Caco-2 (cell line): ENCODE results near the gene CCDC170. TPM values are rescaled to one million over a fixed set of nuclear protein-coding genes. Genes with fewer than 3 reads are reported as not detected.

Experiments used
- BruUV-seq: library from RNA; stranded (reverse); fragments of 400-500 nt; replicated peaks from 2 replicates; lab custom pipeline; 2021; lab: Mats Ljungman, UMichigan
- CTCF ChIA-PET: fragments of 300-600 bp; sonication (Branson Sonifier 250); formaldehyde crosslinking; loops from one replicate; lab custom pipeline; 2022; ENCODE audit warnings: antibody characterized with exemption; lab: Charles Lee
- POLR2A ChIA-PET: fragments of 300-600 bp; sonication (Branson Sonifier 250); formaldehyde crosslinking; loops from one replicate; lab custom pipeline; 2022; ENCODE audit warnings: antibody characterized with exemption; lab: Charles Lee
- DNase-seq, 2 experiments: peaks; one replicate each; pipeline versions ENCODE4 v3.0.0 to v3.0.0-alpha.2; 2020 to 2022
- H3K27me3 ChIP-seq: replicated peaks from 2 replicates; pipeline ENCODE4 v1.6.0; 2011; ENCODE audit warnings: low read length; ENCODE audit not compliant: control insufficient read depth, insufficient read depth
- H3K36me3 ChIP-seq: 2 replicates; pipeline ENCODE4 v1.5.1; 2011; ENCODE audit warnings: low read length; ENCODE audit not compliant: control insufficient read depth, insufficient read depth
- H3K4me1 ChIP-seq: fragments of 250-450 bp; sonication (Bioruptor Pico); 2 replicates; pipeline ENCODE4 v1.5.1; 2020; ENCODE audit warnings: mild to moderate bottlenecking
- H3K4me3 ChIP-seq: 2 replicates; pipeline ENCODE4 v1.5.1; 2011; ENCODE audit warnings: low read depth, mild to moderate bottlenecking, control low read depth, low read length
- H3K9me3 ChIP-seq: fragments of 250-450 bp; sonication (Bioruptor Pico); 2 replicates; pipeline ENCODE4 v1.5.1; 2020; ENCODE audit warnings: mild to moderate bottlenecking, moderate library complexity
- H3K27ac Mint-ChIP-seq: one replicate; pipeline ENCODE4 v1.8.0; 2022; ENCODE audit warnings: mixed read lengths; ENCODE audit not compliant: unreplicated experiment
- H3K27me3 Mint-ChIP-seq: one replicate; pipeline ENCODE4 v1.8.0; 2022; ENCODE audit warnings: mixed read lengths; ENCODE audit not compliant: insufficient read depth, unreplicated experiment
- H3K36me3 Mint-ChIP-seq: one replicate; pipeline ENCODE4 v1.8.0; 2022; ENCODE audit warnings: mild to moderate bottlenecking, mixed read lengths; ENCODE audit not compliant: insufficient read depth, unreplicated experiment
- H3K4me1 Mint-ChIP-seq: one replicate; pipeline ENCODE4 v1.8.0; 2022; ENCODE audit warnings: low read depth, mixed read lengths; ENCODE audit not compliant: unreplicated experiment
- H3K4me3 Mint-ChIP-seq: one replicate; pipeline ENCODE4 v1.8.0; 2022; ENCODE audit warnings: mild to moderate bottlenecking, moderate library complexity, mixed read lengths; ENCODE audit not compliant: unreplicated experiment
- H3K9me3 Mint-ChIP-seq: one replicate; pipeline ENCODE4 v1.8.0; 2022; ENCODE audit warnings: mixed read lengths; ENCODE audit not compliant: unreplicated experiment
- CTCF ChIP-seq, 2 experiments: fragments of 200-600 bp in 1 of 2; IDR thresholded peaks; 1 replicate in 1 of 2; 2 replicates in 1 of 2; pipeline versions ENCODE4 v1.5.1 to v1.8.0; 2011 to 2022; ENCODE audit warnings: antibody characterized with exemption in 1 of 2, control low read depth in 1 of 2, inconsistent platforms in 1 of 2, low read depth in 1 of 2, low read length in 1 of 2, mild to moderate bottlenecking in 1 of 2, moderate library complexity in 1 of 2; ENCODE audit not compliant: insufficient read depth in 1 of 2, severe bottlenecking in 1 of 2, unreplicated experiment in 1 of 2
- intact Hi-C: fragments of 100-400 bp; cut with micrococcal nuclease; formaldehyde crosslinking; loops from one replicate; pipeline ENCODE4 v1.10.0; 2022; ENCODE audit not compliant: unreplicated experiment
- total RNA-seq: library from RNA; stranded (reverse); gene quantifications from 2 replicates; pipeline ENCODE4 v1.2.3, GENCODE V29; 2022

CCDC170 gene
- total RNA-seq, 1 experiment from 2014 or later, result 6.8 TPM

DNA sequence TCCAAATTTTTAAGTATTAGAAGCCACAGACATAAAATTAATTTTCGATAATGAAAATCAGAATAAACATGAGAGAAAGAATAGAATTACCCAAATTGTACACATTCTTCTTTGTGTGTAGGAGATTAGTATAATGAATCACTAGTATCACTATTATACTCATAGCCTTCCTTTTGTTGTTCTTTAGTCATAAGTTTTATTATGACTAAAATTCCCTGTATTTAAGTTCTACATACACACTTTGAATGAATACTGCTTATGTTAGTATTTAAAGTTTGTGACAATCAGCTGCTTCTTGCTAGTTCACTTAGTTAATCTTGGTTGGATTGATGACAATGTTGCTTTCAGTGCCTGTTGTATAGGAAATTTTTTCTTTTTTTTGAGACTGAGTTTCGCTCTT lies 72.7 kb downstream of the CCDC170 start:
- intact Hi-C loops, result no loop called here
- peaks cover 21% of the 10 kb centered on the region for H3K9me3 Mint-ChIP-seq
- Histone ChIP-seq H3K4me1 (no peaks in the 10 kb centered on the region), H3K4me3 (no peak overlapping the region), H3K9me3 (0 out of 2 replicates have a peak, but pooled peaks cover 6% of the 10 kb centered on the region), H3K36me3 (no peaks in the 10 kb centered on the region; the same call in 1 of the 2 replicates), H3K27me3 (no peaks in the 10 kb centered on the region)
- no peak overlapping the region for H3K4me3 Mint-ChIP-seq
- H3K36me3 Mint-ChIP-seq, result no peaks in the 10 kb centered on the region
- no peak for DNase-seq
- H3K27ac Mint-ChIP-seq, result no peak overlapping the region
- ChIA-PET CTCF (no interaction called here), POLR2A (no interaction called here)
- no TSS peak for BruUV-seq
- TF ChIP-seq CTCF (IDR thresholded peaks at IDR 0.05; ENCODE audit: insufficient read depth in 1 of 2, low read depth in 1 of 2, low read length in 1 of 2, severe bottlenecking in 1 of 2, unreplicated experiment in 1 of 2), result no peak
- no peaks in the 10 kb centered on the region for H3K27me3 Mint-ChIP-seq
- H3K4me1 Mint-ChIP-seq, result no peaks in the 10 kb centered on the region

GRCh38 chr6:151576633-151577032 lies 82.8 kb downstream of the CCDC170 start:
- H3K9me3 ChIP-seq, result no peaks in the 10 kb centered on the region
- intact Hi-C loops, result no loop called here
- no peaks in the 10 kb centered on the region for H3K36me3 ChIP-seq
- Mint-ChIP-seq H3K9me3 (no peaks in the 10 kb centered on the region), H3K27ac (no peak overlapping the region), H3K4me1 (no peaks in the 10 kb centered on the region), H3K27me3 (no peaks in the 10 kb centered on the region), H3K4me3 (no peak overlapping the region), H3K36me3 (no peaks in the 10 kb centered on the region)
- BruUV-seq, result no TSS peak
- H3K27me3 ChIP-seq, result no peaks in the 10 kb centered on the region
- no peak for TF ChIP-seq CTCF (IDR thresholded peaks at IDR 0.05; ENCODE audit: insufficient read depth in 1 of 2, low read depth in 1 of 2, low read length in 1 of 2, severe bottlenecking in 1 of 2, unreplicated experiment in 1 of 2)
- H3K4me1 ChIP-seq, result no peaks in the 10 kb centered on the region
- no peak for DNase-seq
- POLR2A ChIA-PET, result no interaction called here
- no peak overlapping the region for H3K4me3 ChIP-seq
- CTCF ChIA-PET, result no interaction called here

- CTCF ChIA-PET, result no interaction called here
- H3K27me3 Mint-ChIP-seq, result no peaks in the 10 kb centered on the region
- no peak overlapping the region for H3K27ac Mint-ChIP-seq
- H3K4me1 Mint-ChIP-seq, result no peaks in the 10 kb centered on the region
- no peaks in the 10 kb centered on the region for H3K36me3 ChIP-seq
- H3K4me3 Mint-ChIP-seq, result no peak overlapping the region
- H3K27me3 ChIP-seq, result no peaks in the 10 kb centered on the region
- POLR2A ChIA-PET, result no interaction called here
- BruUV-seq, result no TSS peak
- H3K4me3 ChIP-seq, result no peak overlapping the region
- H3K9me3 ChIP-seq, result no peaks in the 10 kb centered on the region
- intact Hi-C loops, result no loop called here
- no peaks in the 10 kb centered on the region for H3K36me3 Mint-ChIP-seq
- TF ChIP-seq CTCF (IDR thresholded peaks at IDR 0.05; ENCODE audit: insufficient read depth in 1 of 2, low read depth in 1 of 2, low read length in 1 of 2, severe bottlenecking in 1 of 2, unreplicated experiment in 1 of 2), result no peak
- DNase-seq, result no peak
- no peaks in the 10 kb centered on the region for H3K9me3 Mint-ChIP-seq
- H3K4me1 ChIP-seq, result no peaks in the 10 kb centered on the region
These were observed 83.4 kb downstream of the CCDC170 start for GRCh38 chr6:151577257-151577656.
